Neutrophil (primary cell): ENCODE data around the gene CLTA.

Experiments used
- H3K27ac ChIP-seq: fragments of 200-600 bp; sonication (generic); 2 replicates; pipeline ENCODE4 v1.5.1; 2016; ENCODE audit warnings: mild to moderate bottlenecking, moderate library complexity
- H3K27me3 ChIP-seq: fragments of 200-600 bp; sonication (generic); 2 replicates; pipeline ENCODE4 v1.6.0; 2016; ENCODE audit warnings: mild to moderate bottlenecking
- H3K36me3 ChIP-seq: fragments of 200-600 bp; sonication (generic); 2 replicates; pipeline ENCODE4 v1.5.1; 2017
- H3K4me1 ChIP-seq, 2 experiments: fragments of 200-600 bp in 1 of 2; sonication (generic) in 1 of 2; 1 replicate in 1 of 2; 2 replicates in 1 of 2; pipeline versions ENCODE4 v1.5.1 to v1.6.1; 2013 to 2016; ENCODE audit warnings: low read depth in 1 of 2, low read length in 1 of 2, mild to moderate bottlenecking in 1 of 2, moderate library complexity in 1 of 2; ENCODE audit not compliant: control insufficient read depth in 1 of 2, insufficient read depth in 1 of 2
- H3K4me3 ChIP-seq, 2 experiments: fragments of 200-600 bp in 1 of 2; sonication (generic) in 1 of 2; 1 replicate in 1 of 2; 2 replicates in 1 of 2; pipeline ENCODE4 v1.5.1; 2013 to 2016; ENCODE audit warnings: low read depth in 1 of 2, low read length in 1 of 2, mild to moderate bottlenecking in 1 of 2, moderate library complexity in 1 of 2
- H3K9me3 ChIP-seq: fragments of 200-600 bp; sonication (generic); 2 replicates; pipeline ENCODE4 v1.5.1; 2016
- TF ChIP-seq, protein P1 (sequence below): fragments of 200-600 bp; sonication (generic); IDR thresholded peaks from 2 replicates; pipeline ENCODE4 v1.5.1; 2016; ENCODE audit warnings: antibody characterized with exemption

The CLTA gene

DNA sequence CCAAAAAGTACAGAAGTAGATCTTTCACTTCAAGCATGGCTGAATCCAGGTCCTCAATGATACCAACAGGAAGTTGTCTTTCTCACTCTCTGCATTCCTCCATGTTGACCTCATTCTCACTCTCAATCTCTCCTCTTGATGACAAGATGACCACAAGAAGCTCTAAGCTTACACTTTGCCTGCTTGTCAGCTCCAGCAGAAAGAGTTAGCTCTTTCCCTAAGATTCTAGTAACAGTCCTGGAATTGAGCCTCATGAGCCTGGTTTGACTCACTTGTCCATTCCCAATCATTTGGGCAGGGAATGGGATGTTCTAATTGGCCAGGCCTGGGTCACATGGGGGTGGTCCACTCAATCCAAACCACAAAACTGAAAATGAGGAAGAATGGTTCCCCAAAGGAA, 3.3 kb upstream of the CLTA start:
- H3K27ac ChIP-seq, result no peak overlapping the region
- H3K4me3 ChIP-seq, result no peak overlapping the region
- no peaks in the 10 kb centered on the region for H3K36me3 ChIP-seq
- peaks cover 18 to 22% of the 10 kb centered on the region in 2 experiments for H3K4me1 ChIP-seq
- TF ChIP-seq, protein P1, sequence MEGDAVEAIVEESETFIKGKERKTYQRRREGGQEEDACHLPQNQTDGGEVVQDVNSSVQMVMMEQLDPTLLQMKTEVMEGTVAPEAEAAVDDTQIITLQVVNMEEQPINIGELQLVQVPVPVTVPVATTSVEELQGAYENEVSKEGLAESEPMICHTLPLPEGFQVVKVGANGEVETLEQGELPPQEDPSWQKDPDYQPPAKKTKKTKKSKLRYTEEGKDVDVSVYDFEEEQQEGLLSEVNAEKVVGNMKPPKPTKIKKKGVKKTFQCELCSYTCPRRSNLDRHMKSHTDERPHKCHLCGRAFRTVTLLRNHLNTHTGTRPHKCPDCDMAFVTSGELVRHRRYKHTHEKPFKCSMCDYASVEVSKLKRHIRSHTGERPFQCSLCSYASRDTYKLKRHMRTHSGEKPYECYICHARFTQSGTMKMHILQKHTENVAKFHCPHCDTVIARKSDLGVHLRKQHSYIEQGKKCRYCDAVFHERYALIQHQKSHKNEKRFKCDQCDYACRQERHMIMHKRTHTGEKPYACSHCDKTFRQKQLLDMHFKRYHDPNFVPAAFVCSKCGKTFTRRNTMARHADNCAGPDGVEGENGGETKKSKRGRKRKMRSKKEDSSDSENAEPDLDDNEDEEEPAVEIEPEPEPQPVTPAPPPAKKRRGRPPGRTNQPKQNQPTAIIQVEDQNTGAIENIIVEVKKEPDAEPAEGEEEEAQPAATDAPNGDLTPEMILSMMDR, result no peak
- no peaks in the 10 kb centered on the region for H3K27me3 ChIP-seq
- no peaks in the 10 kb centered on the region for H3K9me3 ChIP-seq

DNA sequence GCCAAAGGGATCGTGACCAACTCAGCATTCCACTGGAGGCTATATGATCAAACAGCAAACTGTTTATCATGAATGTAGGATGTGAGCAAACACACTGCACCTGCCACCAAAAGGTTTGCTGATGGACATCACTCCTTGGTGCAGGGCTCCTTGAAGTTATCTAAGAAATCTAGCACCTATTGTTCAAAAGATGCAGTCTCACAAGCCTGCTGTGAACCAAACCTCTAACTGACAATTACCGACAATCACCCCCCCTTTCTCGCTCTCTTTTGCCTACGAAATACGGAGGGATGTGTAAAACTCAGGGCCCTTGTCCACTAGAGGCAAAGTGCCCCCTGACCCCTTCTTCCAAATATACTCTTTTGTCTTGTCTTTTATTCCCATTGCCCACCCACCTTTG, 2.5 kb upstream of the CLTA start:
- TF ChIP-seq, protein P1, result no peak
- Histone ChIP-seq H3K4me1 (peaks cover 26 to 30% of the 10 kb centered on the region in 2 experiments), H3K27ac (no peak overlapping the region), H3K36me3 (no peaks in the 10 kb centered on the region), H3K4me3 (no peak overlapping the region), H3K9me3 (no peaks in the 10 kb centered on the region), H3K27me3 (no peaks in the 10 kb centered on the region)

DNA sequence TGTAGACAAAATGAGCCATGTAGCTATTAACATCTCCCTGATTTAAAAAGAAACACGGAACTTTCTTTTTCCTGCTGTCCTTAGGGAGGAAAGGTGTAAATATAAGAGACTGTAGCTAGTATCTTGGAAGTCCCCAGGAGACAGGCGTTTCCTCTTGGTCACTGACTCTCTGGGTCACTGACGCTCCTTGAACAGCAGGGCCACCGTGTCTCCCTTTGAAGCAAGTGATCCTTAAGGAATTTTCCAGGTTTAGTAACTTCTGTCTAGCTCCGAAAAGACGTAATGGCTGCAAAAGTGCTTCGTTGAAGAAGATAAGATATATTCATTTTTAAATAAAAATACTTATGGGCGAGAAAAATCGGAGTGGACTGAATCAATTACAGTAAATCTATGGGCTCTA, 745 bp upstream of the CLTA start:
- no peaks in the 10 kb centered on the region for H3K27me3 ChIP-seq
- H3K27ac ChIP-seq, result peak overlapping the region; percentile 95
- no peaks in the 10 kb centered on the region for H3K9me3 ChIP-seq
- H3K4me3 ChIP-seq, result peak overlapping the region; percentile 84 to 96
- no peaks in the 10 kb centered on the region for H3K36me3 ChIP-seq
- TF ChIP-seq, protein P1, result no peak
- peaks cover 32 to 33% of the 10 kb centered on the region in 2 experiments for H3K4me1 ChIP-seq

- no peaks in the 10 kb centered on the region for H3K27me3 ChIP-seq
- H3K36me3 ChIP-seq, result no peaks in the 10 kb centered on the region
- peaks cover 32 to 33% of the 10 kb centered on the region in 2 experiments for H3K4me1 ChIP-seq
- TF ChIP-seq, protein P1, result no peak
- H3K27ac ChIP-seq, result peak overlapping the region; percentile 95
- H3K4me3 ChIP-seq, result peak overlapping the region; percentile 84 to 96
- H3K9me3 ChIP-seq, result no peaks in the 10 kb centered on the region
Observed at GRCh38 chr9:36191290-36191645, 547 bp downstream of the CLTA start.

GRCh38 chr9:36191686-36192085, 965 bp downstream of the CLTA start:
- Histone ChIP-seq H3K36me3 (no peaks in the 10 kb centered on the region), H3K4me3 (peak overlapping the region; percentile 84 to 96), H3K27me3 (no peaks in the 10 kb centered on the region), H3K27ac (peak overlapping the region; percentile 95), H3K9me3 (no peaks in the 10 kb centered on the region), H3K4me1 (peaks cover 32 to 33% of the 10 kb centered on the region in 2 experiments)
- TF ChIP-seq, protein P1, result no peak

DNA sequence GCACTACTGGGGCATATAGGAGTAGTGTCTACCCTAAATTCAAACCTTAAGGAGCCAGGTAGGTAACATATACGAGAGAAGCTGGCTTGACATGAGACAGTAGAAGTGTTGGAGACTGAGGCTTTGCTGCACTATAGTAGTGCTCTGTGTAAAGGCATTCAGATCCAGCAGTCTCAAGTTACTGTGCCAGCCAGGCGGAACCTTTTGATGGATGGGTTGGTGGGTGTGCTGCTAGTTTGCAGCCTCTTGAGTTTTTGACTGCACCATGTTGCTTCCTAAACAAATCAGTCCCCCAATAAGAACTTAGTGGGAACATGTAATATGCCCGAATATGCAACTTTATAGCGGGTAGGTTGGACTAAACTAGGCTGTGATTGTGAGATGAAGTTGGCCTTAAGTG, 1.5 kb downstream of the CLTA start:
- Histone ChIP-seq H3K4me3 (peak overlapping the region; percentile 84 to 96), H3K27ac (peak overlapping the region; percentile 95), H3K36me3 (no peaks in the 10 kb centered on the region), H3K27me3 (no peaks in the 10 kb centered on the region), H3K9me3 (no peaks in the 10 kb centered on the region), H3K4me1 (peaks cover 32 to 33% of the 10 kb centered on the region in 2 experiments)
- TF ChIP-seq, protein P1, result no peak
